ENCODE results near the gene MUSTN1.

The MUSTN1 gene

DNA sequence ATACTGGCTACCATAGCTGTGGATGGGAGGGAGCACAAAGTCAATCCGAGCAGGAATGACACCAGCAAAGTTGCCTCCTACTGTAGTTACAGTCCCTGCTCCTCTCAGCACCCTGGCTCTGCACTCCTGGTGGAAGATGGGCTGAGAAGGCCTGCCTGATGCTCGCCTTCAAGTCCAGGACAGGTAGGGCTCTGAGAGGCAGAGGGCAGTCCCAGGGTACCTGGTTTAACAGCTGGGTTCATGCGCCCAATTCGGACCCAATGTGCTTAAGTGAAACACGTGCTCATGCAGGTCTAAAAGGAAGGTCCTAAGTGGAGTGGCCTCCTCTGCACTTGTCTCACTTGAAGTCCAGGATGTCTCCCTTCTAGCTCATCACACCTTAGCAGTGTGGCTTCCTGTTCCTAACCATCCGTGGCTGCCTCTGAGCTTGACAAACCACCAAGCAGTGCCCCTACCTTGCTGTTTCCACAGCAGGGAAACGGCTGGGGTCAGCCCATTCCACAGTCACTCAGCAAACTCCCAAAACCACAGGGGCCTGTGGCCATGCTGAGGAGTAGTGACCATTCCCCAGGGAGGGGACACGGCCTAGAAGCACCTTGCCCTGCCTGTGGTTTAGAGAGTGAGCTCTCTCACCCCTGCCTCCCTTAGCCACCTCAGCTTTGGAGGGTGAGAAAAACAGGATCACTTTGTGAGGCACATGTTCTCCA lies 3.9 kb upstream of the MUSTN1 start:
- H3K4me3 ChIP-seq (ENCODE audit: low read depth, low read length), result no peak overlapping the region
- no peak for DNase-seq (ENCODE audit: low read depth)
- TF ChIP-seq CTCF (IDR thresholded peaks at IDR 0.05; ENCODE audit: control insufficient read depth, extremely low read depth, insufficient read depth), result no peak

- DNase-seq (ENCODE audit: low read depth), result no peak
- H3K4me3 ChIP-seq (ENCODE audit: low read depth, low read length), result no peak overlapping the region
- no peak for TF ChIP-seq CTCF (IDR thresholded peaks at IDR 0.05; ENCODE audit: control insufficient read depth, extremely low read depth, insufficient read depth)
Observed at GRCh38 chr3:52836986-52837385, 2.2 kb upstream of the MUSTN1 start.

DNA sequence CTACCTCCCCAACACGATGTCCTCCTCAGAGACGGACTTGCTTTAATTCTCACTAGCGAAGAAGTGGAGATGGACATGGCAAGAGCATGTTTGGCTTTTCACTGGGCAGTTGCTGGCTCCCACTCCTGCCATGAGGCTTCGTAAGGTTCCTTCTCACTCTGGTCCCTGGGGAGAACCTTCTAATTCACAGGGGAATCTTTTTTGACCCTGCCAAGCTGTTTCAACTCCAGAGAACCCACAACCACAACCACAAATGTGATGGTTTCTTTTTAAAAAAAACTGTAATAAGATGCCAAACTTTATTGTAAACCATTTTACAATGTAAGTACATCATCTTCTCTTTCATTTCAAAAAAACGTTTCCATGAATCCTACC lies 1.6 kb upstream of the MUSTN1 start:
- no peak overlapping the region for H3K4me3 ChIP-seq (ENCODE audit: low read depth, low read length)
- no peak for TF ChIP-seq CTCF (IDR thresholded peaks at IDR 0.05; ENCODE audit: control insufficient read depth, extremely low read depth, insufficient read depth)
- DNase-seq (ENCODE audit: low read depth), result no peak

DNA sequence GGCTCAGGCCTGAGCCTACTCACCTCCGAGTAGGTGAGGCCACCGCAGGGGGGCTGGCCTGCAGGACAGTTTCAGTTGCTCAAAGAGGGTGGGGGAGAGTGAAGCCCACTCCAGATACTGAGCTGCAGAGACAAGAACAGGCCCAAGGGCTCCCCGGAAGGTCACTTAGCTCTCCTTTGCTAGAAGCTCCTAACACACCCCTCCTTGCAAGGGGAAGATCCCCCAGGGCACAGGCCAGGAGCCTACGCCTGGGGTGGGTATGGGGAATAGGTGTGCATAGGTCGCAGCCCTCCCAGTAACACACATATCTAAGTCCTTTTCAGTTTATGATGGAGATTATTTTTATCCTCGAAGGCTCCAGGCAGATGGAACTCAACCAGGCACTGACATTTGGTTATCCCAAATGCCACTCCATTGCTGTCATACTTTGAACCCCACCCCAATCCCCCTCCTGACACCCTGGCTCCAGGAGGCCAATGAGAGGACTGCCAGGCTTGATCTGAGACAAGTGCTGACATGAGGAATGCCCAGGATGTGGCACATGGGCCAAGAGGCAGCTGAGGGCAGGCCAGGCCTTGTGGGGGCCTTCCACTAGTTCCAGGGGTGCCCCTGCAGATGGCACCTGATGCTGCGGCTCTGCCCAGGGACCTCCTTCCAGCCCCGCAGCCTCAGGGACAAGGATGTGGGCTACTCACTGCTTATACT lies 1.1 kb upstream of the MUSTN1 start:
- no peak overlapping the region for H3K4me3 ChIP-seq (ENCODE audit: low read depth, low read length)
- no peak for TF ChIP-seq CTCF (IDR thresholded peaks at IDR 0.05; ENCODE audit: control insufficient read depth, extremely low read depth, insufficient read depth)

DNA sequence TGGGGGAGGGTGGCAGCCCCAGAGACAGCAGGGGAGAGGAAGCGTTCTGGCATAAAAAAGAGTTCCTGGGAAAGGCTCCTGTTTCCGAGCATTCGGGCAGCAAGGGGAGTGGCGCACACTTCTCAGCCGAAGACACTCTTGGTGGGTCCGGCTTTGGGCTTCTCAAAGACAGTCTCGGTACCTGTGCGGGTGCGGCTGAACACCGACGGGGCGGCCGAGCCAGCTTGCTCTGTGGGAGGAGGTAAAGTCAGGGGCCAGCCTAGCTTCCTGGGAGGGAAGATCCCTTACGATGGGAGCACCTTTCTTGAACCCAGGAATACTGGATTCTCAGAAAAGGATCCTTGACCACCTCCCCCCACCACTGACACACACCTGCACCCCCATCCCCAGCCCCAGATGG lies 1.6 kb downstream of the MUSTN1 start:
- H3K4me3 ChIP-seq (ENCODE audit: low read depth, low read length), result no peak overlapping the region
- no peak for TF ChIP-seq CTCF (IDR thresholded peaks at IDR 0.05; ENCODE audit: control insufficient read depth, extremely low read depth, insufficient read depth)
- no peak for DNase-seq (ENCODE audit: low read depth)

More for the DNA sequence above, 1.1 kb upstream of the MUSTN1 start:
- no peak for DNase-seq (ENCODE audit: low read depth)

DNA sequence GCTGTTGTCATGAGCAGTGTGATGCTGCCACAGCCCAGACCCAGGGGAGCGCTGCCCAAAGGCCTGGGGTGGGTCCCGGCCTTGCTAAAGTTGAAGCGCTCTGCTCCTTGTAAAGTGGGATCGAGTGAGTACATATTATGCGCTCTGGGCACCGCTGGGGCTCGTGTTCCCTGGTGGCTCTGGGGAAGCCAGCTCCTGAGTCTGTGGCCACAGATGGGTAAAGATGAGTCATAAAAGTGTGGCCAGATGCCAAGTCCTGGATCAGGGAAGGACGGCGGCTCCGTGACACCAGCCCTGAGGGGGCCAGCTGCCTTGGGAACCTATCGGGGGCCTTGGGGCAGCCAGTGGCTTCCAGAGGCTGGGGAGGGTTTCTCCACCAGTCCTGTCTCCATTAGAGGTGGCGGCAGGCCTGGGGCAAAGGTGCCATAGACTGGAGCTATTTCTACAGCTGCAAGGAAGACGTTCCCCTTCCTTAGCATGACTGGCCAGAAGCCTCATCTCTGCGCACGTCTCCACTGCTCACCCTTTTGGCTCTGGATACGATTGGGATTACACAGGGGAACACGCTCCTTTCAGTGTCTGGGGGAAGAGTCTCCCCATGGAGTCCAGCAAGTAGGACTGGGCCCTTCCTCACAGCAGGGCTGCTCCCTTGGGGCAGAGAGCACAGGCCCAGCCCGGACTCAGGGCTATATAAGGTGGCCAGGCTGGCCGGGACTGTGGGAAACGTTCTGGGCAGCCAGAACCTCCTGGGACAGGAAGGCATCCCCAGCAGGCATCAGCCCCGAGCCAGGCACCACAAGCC lies 3.1 kb downstream of the MUSTN1 start:
- H3K4me3 ChIP-seq (ENCODE audit: low read depth, low read length), result no peak overlapping the region
- TF ChIP-seq CTCF (IDR thresholded peaks at IDR 0.05; ENCODE audit: control insufficient read depth, extremely low read depth, insufficient read depth), result no peak
- peak; percentile 54 for DNase-seq (ENCODE audit: low read depth)
